ENCODE results near the gene POLE. TPM values are rescaled to one million over a fixed set of nuclear protein-coding genes. Genes with fewer than 3 reads are reported as not detected.

POLE gene
- total RNA-seq, 2 donors from 2014 or later: 41.3 to 45.7 TPM

DNA sequence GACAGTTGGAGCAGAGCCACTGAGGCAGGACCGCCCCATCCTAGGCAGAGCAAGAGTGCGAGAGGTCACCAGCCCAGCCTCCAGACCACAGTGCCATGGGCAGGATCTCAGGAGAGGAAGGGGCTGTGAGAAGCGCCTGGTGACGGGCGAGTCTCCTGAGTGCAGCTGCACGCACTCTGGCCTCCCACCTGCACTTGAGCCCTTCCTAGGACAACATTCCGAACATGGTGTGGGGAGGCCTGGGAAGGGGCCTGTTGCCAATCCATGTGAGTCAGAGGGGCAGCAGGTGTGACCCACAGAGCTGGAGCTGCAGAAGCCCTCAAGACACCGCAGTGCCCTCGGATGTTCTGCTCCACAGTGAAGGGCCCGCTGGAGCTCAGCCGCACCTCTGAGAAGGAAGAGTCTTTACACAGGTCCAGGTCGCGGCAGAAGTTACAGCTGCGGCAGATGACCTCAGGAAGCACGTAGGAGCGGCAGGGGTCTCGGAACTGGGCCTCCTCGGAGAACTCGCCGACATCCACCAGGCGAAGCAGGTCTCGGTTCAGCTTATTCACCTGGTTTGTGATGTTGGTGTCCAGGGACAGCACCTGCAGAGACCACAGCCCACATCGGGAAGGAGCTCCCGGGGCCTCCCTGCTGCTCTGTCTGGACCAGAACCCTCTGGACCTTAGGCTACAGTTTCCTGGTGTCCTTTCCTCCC lies 61.3 kb downstream of the POLE start:
- no peak overlapping the region for H3K4me3 ChIP-seq
- no peak for TF ChIP-seq CTCF (IDR thresholded peaks at IDR 0.05)
- peaks cover 0 to 6% of the 10 kb centered on the region in 2 donors for H3K4me1 ChIP-seq (ENCODE audit: control insufficient read depth in 1 of 2, low read depth in 2 of 2)
- DNase-seq (ENCODE audit: low spot score) (no peak), ATAC-seq (ENCODE audit: insufficient number of reproducible peaks, low FRiP score, low read depth) (no peak)
- H3K36me3 ChIP-seq: peaks cover 27% of the 10 kb centered on the region
- no peak overlapping the region for H3K27ac ChIP-seq
- no peaks in the 10 kb centered on the region for H3K27me3 ChIP-seq (replicated peaks; ENCODE audit: insufficient read depth)
- no peaks in the 10 kb centered on the region for H3K9me3 ChIP-seq

DNA sequence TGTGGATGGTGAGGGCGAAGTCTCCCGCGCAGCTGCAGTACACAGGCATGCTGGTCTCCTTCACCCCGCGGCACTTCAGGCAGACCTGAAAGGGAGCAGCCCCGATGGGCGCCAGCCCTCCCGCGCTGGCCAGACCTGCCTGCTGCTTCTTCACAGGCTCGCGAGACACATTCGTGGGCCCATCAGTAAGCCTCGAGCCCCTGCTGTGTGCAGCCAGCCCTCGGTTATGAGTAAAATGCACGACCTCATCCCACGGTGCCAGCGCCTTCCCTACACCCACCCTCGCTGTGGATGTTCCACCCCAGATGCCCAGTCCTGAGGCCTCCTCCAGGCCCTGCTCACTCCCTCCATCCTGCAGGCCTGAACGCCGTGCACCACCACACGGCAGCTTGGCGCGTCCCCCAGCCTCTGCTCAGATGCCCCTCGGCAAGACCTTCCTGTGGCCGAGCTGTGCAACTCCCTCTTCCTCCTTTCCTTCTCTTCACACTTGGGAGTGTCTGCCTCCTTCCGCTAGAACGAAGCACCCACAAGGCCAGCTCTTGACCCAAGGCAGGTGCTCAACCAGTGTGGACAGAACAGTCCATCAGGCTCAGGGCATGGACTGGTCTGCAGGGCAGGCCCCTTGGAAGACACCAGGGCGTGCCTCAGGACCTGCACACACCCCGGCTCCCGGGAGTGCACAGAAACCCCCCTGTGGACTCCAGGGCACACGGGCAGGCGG lies 62.1 kb downstream of the POLE start:
- Histone ChIP-seq H3K27me3 (replicated peaks; ENCODE audit: insufficient read depth) (no peaks in the 10 kb centered on the region), H3K27ac (no peak overlapping the region), H3K4me1 (ENCODE audit: control insufficient read depth in 1 of 2, low read depth in 2 of 2) (peaks cover 0 to 6% of the 10 kb centered on the region in 2 donors), H3K4me3 (no peak overlapping the region), H3K9me3 (no peaks in the 10 kb centered on the region), H3K36me3 (peaks cover 23% of the 10 kb centered on the region)
- no peak for TF ChIP-seq CTCF (IDR thresholded peaks at IDR 0.05)
- DNase-seq (ENCODE audit: low spot score) (no peak), ATAC-seq (ENCODE audit: insufficient number of reproducible peaks, low FRiP score, low read depth) (no peak)

- no peak for TF ChIP-seq CTCF (IDR thresholded peaks at IDR 0.05)
- Histone ChIP-seq H3K36me3 (peaks cover 18% of the 10 kb centered on the region), H3K4me3 (no peak overlapping the region), H3K9me3 (no peaks in the 10 kb centered on the region), H3K27ac (no peak overlapping the region), H3K4me1 (ENCODE audit: control insufficient read depth in 1 of 2, low read depth in 2 of 2) (peaks cover 0 to 6% of the 10 kb centered on the region in 2 donors), H3K27me3 (replicated peaks; ENCODE audit: insufficient read depth) (no peaks in the 10 kb centered on the region)
- no peak for DNase-seq (ENCODE audit: low spot score)
- no peak for ATAC-seq (ENCODE audit: insufficient number of reproducible peaks, low FRiP score, low read depth)
These were observed 62.8 kb downstream of the POLE start for GRCh38 chr12:132624186-132624855.

DNA sequence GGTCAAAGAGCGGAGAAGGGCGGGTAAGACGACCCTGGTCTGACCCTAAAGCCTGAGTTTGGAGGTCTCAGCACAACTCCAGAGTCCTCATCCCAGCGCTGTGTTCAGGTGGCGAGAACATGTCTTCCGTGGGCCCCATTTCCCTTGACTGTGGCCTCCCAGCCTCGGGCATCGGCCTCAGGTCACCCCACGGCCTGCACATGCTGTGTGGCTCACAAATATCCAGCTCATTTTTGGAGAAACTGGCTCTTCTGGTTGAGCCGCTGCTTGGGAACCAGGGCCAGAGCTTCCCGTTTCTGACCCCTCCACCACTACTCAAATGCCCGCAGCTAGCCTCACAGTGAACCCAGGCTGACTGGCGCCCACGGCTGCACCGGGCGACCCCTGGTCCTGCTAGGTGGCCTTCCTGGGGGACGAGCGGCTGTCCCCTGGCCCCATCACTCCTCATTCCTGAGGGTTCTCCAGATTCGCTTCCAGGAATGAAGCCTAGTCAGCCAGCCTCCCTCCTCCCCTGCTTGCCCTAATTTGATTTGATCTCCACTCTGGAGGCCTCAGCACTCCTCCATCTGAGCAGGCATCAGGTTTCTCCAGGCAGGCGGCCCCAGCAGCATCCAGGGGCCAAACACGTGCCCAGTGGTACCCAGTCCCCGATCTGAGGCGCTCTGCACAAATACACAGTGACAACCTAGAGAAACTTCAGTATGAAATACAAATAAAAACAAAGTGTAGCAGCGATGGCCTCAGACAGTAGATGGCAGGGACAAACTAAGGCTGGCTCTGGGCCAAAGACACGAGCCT lies 63.9 kb downstream of the POLE start:
- H3K27ac ChIP-seq: no peak overlapping the region
- ATAC-seq (ENCODE audit: insufficient number of reproducible peaks, low FRiP score, low read depth): no peak
- no peak for TF ChIP-seq CTCF (IDR thresholded peaks at IDR 0.05)

More for the DNA sequence above, 63.9 kb downstream of the POLE start:
- Histone ChIP-seq H3K9me3 (no peaks in the 10 kb centered on the region), H3K27me3 (replicated peaks; ENCODE audit: insufficient read depth) (no peaks in the 10 kb centered on the region), H3K4me1 (ENCODE audit: control insufficient read depth in 1 of 2, low read depth in 2 of 2) (peaks cover 0 to 6% of the 10 kb centered on the region in 2 donors), H3K36me3 (peaks cover 18% of the 10 kb centered on the region), H3K4me3 (no peak overlapping the region)
- no peak for DNase-seq (ENCODE audit: low spot score)

Measured in thoracic aorta (tissue), 2 donors.